ENCODE data around the gene BBS1.
"Not testable (repeated sequence)": the region's sequence is repeated elsewhere in the genome, so short reads cannot be mapped to it uniquely, and the experiment has no call there.

BBS1 gene

DNA sequence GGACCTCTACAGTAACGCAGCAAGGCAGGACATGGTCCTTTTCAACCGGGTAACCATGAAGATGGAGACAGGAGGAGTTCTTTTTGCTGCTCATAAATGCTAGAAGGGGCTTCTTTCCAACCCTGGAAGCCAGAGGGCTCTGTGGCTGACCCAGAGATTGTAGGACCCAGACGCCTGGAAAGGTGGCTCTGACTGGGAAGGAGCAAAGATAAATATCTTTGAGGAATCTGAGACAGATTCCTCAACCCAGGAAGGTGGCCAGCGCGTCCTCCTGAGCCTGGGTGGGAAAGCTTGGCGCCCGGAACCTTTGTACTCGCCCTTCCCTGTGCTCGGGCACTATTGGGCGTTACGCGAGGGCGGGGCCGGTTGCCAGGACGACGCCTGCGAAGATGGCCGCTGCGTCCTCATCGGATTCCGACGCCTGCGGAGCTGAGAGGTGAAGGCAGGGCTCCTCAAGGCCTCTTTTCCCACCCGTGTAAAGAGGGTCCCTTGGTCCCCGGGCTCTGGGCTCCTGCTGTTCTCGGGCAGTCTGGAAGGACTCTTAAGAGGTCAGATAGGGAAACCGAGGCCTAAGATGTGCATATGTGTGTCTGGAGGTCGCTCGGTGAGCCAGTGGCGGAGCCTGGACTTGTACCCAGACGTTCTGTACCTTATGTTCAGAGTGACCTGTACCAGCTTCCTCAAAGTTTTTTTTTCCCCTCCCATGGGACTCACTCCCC is at the start of gene BBS1:
TSS of gene BBS1 (plus strand) at position 365 of the 719 bp plus-strand sequence. CDS start at position 390, 25 bp downstream.
- peak; percentile 70 for DNase-seq

DNA sequence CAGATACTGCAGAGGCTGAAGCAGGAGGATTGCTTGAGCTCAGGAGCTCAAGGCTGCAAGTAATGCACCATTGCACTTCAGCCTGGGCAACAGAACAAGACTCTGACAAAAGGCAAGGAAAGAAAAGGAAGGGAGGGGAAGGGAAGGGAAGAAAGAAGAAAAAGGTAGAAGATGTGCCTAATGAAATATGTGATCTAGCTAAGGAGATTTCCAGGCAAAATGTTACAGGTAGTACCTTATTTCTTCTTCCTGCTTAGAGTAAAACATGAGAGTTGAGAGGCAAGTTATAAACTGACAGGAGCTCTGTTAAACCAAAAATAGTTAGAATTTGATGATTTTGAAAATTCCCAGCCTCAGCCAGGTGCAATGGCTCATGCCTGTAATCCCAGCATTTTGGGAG is 48.4 kb upstream of the BBS1 start:
- DNase-seq, result no peak

DNA sequence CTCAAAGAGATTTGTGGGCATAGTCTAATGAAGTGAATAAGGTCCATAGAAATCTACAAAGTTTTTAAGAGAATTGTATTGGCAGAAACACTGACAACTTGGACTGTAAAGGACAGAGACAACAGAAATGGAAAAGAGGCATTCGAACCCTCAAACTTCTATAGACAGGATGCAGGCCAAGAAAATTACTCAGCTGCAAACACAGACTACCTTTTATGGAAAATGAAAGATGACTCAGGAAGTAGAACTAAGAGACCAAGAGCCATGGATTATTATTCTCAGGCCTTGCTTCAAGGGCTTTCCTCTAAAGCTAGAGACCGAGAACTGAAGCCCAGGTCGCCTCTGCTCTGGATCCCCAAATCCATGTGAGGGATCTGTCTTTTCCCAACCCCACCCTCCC is 47.5 kb upstream of the BBS1 start:
- no peak for DNase-seq

DNA sequence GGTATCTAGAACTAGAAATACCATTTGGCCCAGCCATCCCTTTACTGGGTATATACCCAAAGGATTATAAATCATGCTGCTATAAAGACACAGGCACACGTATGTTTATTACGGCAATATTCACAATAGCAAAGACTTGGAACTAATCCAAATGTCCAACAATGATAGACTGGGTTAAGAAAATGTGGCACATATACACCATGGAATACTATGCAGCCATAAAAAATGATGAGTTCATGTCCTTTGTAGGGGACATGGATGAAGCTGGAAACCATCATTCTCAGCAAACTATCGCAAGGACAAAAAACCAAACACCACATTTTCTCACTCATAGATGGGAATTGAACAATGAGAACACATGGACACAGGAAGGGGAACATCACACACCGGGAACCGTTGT is 46.3 kb upstream of the BBS1 start:
- DNase-seq, result not testable (repeated sequence)

DNA sequence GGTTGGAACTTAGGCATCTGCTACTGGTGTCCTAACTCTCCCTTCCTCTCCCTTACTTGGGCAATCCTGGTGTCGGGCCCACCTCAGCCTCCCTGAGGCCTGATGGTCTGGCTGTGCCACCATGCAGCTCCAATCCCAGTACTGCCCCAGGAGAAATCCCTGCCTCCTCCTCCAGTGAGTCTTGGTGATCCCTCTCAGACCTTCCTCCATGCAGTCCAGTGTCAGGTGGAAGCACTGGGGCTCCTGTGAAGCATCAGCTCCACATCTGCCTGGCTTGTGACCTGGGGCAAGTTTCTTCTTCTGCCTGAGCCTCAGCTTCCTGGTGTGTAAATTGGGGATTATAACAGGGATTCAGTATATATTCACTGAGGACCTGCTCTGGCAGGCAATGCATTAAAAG is 45.5 kb upstream of the BBS1 start:
- DNase-seq, result no peak

DNA sequence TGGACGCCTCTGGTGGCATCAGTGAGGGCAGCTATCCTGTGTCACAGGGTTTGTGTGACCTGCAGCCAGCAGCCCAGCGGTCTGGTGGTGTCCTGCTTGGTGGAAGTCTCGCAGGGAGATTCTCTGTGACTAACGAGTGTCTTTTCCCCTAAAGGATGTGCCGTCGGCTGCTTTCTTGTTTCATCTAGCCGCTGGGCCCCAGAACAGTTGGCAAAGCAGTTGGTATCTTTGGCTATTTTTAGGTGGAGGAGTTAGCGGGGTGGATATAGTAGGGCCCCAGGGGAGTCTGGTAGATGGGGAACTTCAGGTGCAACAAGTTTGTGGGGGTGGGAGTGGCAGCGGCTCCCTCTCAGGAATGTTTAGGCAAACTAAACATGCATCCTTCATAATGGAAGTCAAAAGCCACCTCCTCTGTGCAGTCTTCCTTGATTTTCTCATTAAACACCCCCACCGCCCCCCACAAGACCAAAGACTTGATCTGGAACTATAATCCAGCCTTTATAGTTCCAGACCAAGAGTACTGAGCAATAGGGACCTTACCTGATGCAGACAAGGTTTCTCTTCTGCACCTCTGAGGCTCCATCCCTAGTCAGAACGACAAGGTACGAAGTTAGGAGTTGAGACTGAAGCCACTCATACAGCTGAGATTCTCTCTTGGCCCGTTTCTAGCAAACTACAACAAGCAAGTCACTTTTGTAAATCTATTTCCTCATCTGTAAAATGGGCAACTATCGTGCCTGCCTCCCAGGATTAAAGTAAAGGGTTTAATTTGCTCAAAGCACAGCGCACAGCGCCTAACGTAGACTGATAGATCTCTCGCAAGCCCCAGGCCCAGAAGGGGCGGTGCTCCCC is 44.8 kb upstream of the BBS1 start:
- no peak for DNase-seq

DNA sequence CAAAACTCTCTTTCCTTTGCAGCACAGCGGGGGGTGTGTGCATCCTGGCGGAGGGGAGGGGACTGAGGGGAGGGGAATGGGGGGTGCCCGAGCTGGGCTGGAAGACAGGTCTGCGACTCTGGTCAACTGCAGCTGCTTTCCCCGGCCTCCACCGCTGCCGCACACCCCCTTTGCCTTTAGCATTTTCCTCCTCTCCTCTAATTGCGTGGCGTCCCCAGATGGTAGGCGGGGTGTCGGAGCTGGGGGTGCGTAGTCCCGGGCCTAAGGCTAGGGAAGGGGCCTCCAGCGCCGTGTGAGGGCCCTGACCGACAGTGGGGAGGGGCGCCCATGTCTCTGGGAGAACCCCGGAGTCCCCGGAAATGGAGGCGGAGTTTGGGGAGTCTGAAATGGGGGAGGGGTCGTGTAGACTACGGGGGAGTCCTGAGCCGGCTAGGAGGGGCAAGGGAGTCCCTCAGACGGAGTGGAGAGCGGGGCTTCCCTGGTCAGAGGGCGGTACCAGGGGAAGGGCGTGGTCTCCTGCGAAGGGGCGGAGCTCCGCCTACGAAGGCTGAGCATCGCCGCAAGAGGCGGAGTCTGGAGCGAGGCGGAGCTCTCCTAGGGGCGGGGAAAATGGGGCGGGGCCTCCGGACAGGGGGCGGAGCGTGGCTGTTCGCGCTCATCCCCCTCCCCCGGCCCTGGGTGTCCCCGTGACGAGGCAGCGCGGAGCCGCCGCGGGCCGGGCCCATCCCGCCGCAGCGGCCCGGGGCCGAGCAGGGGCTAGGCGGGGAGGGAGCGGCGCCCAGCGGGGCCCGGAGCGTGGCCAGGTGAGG is 44.0 kb upstream of the BBS1 start, which contains the start of gene PELI3:
TSS of gene PELI3 (plus strand) at position 681 of the 809 bp plus-strand sequence. CDS start 1,224 bp downstream, outside the sequence.
- DNase-seq, result peak; percentile 88

DNA sequence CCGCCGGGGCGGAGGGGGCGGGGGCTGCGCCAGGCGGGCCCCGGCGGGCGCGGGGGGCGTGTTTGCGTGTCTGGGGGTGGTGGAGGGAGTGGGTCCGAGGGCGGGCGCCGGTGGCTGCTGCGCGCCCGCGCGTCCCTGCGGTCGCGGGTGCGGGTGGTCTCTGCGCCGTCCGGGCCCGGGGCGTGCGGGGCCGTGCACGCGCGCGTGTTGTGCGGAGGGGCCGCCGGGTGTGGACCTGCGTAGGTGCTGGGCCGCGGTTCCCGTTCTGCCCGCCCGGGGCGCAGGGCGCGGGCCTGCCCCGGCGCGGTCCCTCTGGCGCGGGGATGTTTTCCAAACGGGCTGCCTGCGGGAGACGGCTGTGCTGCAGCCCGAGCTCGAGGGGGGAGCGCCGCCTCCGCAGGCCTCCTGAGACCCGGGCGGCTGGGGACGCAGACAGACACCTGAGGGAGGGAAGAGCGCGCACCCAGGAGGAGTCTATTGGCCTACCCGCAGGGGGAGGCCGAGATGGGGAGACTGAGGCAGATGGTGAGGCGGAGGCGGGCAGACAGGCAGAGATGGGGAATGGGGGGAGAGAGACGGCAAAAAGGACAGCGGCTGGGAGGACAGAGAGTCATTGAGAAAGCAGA is 43.3 kb upstream of the BBS1 start:
- no peak for DNase-seq

DNA sequence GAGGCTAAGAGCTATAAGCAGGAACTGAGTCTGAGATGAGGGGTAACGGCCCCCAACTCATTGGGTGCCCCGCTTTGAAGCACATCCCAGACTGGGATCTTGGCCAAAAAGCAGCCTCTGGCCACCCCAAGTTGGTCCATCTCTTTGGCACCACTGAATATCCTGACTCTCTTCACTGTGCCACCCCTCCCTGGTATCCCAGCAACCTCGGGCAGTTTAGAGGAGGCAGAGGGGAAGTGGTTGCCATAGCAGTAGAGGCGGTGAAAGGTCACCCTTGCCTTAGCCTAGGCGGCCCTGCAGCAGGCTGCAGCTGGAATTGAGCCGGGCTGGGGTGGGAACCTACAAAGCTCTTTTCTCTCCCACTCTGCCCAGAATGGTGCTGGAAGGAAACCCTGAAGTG is 42.7 kb upstream of the BBS1 start:
- DNase-seq, result no peak

DNA sequence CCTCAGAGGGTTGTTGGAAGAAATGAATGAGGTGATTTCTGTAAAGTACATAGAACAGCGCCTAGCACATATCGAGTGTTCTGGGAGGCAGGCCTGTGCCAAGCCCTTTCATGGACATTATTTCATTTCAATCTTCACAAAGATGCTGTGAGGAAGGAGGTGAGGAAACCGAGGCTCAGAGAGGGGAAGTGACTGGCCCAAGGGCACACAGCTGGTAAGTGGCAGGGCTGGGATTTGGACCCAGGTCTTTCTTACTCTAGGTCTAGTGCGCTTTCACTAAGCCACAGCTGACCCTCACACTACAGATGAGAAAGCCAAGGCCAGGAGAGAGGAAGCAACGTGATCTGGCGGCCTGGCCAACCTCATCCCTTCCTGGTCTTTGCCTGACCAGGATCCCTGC is 41.7 kb upstream of the BBS1 start:
- DNase-seq, result no peak

DNA sequence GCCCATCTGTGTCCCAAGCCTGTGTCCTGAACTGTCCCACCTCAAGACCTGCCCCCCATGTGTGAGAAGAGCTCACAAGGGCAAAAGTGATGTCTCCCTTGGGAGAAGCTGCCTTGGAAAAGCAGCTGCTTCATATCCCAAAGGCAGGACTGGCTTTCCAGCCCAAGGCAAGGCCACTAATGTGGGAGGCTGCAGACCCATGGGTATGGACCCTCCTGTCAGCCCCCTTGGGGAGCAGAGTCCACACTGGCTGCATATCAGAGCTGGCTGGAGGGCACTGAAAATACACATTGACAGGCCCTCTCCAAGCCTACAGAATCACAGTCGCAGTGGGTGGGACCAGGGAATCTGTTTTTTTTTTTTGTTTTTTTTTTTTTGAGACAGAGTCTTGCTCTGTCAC is 41.0 kb upstream of the BBS1 start:
- DNase-seq, result no peak

DNA sequence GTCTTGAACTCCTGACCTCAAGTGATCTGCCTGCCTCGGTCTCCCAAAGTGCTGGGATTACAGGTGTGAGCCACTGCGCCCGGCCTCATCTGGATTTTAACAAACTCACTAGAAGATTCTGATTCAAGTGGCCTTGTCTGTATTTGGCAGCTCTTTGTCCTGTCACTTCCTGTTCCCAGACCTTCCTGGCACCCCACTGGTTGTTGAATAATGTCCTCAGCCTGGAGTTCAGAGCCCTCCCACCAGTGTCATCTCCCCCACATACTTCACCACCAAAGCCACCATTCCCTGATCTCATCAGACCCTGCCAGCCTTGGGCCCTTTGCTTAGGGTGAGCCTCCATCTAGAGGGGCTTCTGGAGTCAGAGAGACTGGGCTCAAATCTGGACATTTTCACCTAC is 40.4 kb upstream of the BBS1 start:
- DNase-seq, result no peak

DNA sequence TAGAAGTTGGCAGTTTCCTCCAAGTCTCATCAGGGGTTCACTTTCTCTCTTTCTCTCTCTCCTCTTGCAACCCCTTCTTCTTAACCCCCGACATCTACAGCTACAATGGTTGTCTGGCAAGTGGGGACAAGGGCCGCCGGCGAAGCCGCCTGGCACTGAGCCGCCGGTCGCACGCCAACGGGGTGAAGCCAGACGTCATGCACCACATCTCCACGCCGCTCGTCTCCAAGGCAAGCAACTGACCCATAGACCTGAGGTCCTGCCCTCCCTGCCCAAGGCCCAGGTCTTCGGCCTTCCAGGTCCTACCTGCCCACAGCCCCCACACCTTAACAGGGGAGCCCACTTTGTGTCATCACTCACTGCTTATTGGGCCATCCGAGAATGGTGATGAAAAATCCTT is 39.3 kb upstream of the BBS1 start:
- DNase-seq, result no peak

DNA sequence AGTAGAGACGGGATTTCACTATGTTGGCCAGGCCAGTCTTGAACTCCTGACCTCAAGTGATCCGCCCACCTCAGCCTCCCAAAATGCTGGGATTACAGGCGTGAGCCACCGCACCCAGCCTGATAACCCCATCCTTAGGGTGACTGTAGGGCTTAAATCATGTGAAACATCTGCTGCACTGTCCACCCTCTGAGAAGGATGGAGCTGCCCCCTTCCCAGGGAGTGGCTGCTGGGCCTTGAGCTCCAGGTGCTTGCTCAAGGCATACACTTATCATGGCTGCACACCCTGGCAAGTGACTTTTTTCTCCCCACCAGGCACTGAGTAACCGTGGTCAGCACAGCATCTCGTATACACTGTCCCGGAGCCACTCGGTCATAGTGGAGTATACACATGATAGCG is 38.4 kb upstream of the BBS1 start:
- DNase-seq, result no peak

DNA sequence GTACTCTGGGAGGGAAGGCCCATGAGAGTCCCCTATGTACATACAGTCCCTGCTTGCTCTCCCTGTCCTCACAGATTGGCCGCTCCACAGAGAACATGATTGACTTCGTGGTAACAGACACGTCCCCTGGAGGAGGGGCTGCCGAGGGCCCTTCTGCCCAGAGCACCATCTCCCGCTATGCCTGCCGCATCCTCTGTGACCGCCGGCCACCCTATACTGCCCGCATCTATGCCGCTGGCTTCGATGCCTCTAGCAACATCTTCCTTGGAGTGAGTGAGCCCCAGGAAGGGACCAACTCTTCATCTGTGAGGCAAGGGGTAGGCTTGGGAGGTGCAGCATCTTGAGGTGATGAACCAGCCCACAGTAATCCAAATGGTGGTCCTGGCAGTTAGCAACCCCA is 37.3 kb upstream of the BBS1 start:
- DNase-seq, result no peak

DNA sequence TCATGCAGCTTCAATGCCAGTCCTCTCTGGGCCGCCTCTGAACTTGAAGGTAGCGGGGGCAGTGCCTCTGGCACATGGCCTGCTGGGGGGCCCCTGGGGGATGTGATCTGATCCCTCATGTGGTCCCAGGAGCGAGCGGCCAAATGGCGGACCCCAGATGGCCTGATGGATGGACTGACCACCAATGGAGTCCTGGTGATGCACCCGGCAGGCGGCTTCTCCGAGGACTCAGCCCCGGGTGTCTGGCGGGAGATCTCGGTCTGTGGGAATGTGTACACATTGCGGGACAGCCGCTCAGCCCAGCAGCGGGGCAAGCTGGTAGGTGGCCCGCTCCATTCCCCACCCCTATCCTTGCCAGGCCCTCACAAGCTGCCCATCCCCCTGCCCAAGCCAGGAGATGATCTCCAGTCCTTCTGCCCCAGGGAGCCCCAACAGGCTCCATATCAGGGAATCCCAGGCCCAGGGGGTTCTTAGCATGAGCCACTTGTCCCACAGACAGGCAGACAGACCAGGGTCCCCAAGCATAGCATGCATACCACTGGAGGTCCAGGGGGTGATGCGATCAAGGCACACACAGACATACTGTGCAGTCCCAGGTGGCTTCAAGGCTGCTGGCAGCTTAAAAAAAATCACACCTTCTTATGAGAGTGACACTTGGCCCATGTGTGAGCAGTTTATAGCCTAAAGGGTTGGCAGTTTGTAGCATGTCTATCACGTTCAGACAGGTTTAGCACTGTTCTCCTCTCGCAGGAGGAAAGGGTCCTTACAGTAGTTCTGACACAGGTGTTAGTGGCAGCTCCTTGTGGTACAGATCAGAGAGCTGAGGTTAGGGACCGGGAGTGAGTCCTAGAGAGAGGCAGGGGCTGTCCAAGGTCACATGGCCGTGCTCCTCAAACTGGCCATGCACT is 36.6 kb upstream of the BBS1 start:
- no peak for DNase-seq

DNA sequence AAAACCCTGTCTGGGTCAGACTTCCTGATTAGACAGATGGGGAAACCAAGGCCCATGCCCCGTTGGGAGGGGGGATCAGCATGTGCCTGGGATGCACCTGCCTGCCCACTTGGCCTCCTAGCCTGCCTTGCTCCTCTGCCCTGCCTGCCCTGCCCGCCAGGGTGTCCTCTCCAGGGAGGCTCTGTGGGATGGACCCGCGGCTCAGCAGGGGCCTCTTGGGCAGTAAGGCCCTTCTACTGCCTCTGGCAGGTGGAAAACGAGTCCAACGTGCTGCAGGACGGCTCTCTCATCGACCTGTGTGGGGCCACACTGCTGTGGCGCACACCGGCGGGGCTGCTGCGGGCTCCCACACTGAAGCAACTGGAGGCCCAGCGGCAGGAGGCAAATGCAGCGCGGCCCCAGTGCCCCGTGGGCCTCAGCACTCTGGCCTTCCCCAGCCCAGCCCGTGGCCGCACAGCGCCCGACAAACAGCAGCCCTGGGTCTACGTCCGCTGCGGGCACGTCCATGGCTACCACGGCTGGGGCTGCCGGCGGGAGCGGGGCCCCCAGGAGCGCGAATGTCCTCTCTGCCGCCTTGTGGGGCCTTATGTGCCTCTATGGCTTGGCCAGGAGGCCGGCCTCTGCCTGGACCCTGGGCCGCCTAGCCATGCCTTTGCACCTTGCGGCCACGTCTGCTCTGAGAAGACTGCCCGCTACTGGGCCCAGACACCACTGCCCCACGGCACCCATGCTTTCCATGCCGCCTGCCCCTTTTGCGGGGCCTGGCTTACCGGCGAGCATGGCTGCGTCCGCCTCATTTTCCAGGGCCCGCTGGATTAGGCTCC is 34.9 kb upstream of the BBS1 start:
- no peak for DNase-seq

DNA sequence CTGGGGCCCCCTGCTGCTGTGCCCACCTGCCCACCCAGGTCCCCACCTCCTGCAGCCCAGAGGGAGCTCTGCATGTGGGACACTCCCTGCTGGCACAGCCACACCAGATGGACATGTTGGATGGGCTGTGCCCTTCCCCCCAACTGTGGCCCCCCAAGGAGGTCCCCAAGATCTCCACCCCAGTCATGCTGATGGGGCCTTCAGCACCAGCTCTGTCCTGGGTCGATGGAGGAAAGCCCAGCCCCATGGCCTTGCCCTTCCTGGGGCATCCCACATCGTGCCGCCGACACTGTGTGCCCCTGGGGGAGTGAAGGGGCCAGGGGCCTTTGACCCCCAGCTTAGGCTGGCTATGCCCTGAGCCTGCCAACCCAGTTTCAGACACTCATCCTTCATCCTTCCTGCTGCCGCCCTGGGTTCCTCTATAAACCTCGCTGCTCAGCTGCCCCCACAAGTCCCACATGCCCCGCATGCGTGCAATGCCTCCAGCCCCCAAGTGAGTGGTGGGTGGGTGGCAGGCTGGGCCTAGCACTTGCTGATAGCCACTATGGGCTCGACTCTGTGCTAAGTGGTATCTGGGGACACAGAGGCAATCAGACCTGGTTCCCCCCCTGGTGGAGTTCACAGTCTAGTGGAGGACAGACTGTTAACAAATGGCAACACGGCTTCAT is 34.1 kb upstream of the BBS1 start:
- DNase-seq, result no peak

DNA sequence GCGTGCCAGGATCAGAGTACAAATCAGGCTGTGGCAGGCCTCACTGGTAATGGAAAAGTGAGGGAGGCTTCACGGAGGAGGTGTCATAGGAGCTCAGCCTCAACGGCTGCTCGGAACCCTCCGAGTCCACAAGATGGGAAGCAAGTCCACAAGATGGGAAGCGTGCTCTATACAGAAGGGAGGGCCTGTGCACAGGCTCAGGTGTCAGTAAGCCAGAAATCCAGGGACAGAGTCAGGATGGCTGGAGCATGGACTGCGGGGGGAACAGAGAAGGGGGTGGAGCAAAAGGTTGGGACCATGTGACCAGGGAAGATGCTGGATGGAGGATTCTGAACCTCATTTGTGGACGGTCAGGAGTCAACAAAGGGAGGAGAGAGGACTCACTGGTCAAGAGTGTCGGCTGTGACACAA is 33.6 kb upstream of the BBS1 start:
- no peak for DNase-seq

Measured in NCI-H2107 (cell line).